IMR-90 (cell line): ENCODE results near the gene SLC23A3. TPM values are rescaled to one million over a fixed set of nuclear protein-coding genes. Genes with fewer than 3 reads are reported as not detected.

ENCODE experiments used
- ATAC-seq: fragments of 200-7000 bp; cut with Tn5 transposase; 2 replicates; pipeline ENCODE4 v1.9.1; 2020; ENCODE audit warnings: low read depth, mild to moderate bottlenecking, moderate library complexity
- BruUV-seq: library from RNA; stranded (reverse); fragments of 400-500 nt; replicated peaks from 2 replicates; lab custom pipeline; 2021; lab: Mats Ljungman, UMichigan
- CTCF ChIA-PET: fragments of 300-600 bp; formaldehyde crosslinking; extraction: SDS; loops from one replicate; lab custom pipeline; 2021; ENCODE audit warnings: antibody characterized with exemption; lab: Yijun Ruan, JAX
- POLR2A ChIA-PET: fragments of 300-600 bp; sonication (Branson Sonifier 250); formaldehyde crosslinking; loops from one replicate; lab custom pipeline; 2022; ENCODE audit warnings: antibody characterized with exemption; ENCODE audit not compliant: unreplicated experiment; lab: Charles Lee
- DNase-seq: peaks from one replicate; pipeline ENCODE4 v3.0.0; 2013
- H2AFZ ChIP-seq: replicated peaks from 2 replicates; pipeline ENCODE3; 2013; ENCODE audit warnings: low read length, mild to moderate bottlenecking; ENCODE audit not compliant: poor library complexity
- H2AK5ac ChIP-seq: 2 replicates; pipeline ENCODE4 v1.6.1; 2013; ENCODE audit warnings: low read depth, low read length, inconsistent platforms
- H2AK9ac ChIP-seq: replicated peaks from 2 replicates; pipeline ENCODE3; 2013; ENCODE audit warnings: mild to moderate bottlenecking, low read depth, low read length, moderate library complexity; ENCODE audit not compliant: poor library complexity
- H2BK120ac ChIP-seq: 2 replicates; pipeline ENCODE4 v1.6.1; 2013; ENCODE audit warnings: low read depth, low read length, inconsistent platforms
- H2BK15ac ChIP-seq: 3 replicates; pipeline ENCODE4 v1.6.1; 2013; ENCODE audit warnings: low read depth, low read length, inconsistent platforms
- H2BK20ac ChIP-seq: 2 replicates; pipeline ENCODE4 v1.6.1; 2013; ENCODE audit warnings: low read depth, mild to moderate bottlenecking, inconsistent platforms, low read length, moderate library complexity
- H2BK5ac ChIP-seq: 2 replicates; pipeline ENCODE4 v1.6.1; 2013; ENCODE audit warnings: mild to moderate bottlenecking, low read depth, low read length, inconsistent platforms; ENCODE audit not compliant: poor library complexity, severe bottlenecking
- H3K14ac ChIP-seq: replicated peaks from 2 replicates; pipeline ENCODE4 v1.6.1; 2013; ENCODE audit warnings: low read depth, low read length, inconsistent platforms
- H3K18ac ChIP-seq: 2 replicates; pipeline ENCODE4 v1.6.1; 2013; ENCODE audit warnings: low read depth, low read length, control low read depth
- H3K23ac ChIP-seq: 2 replicates; pipeline ENCODE4 v1.6.1; 2013; ENCODE audit warnings: low read depth, low read length, inconsistent platforms
- H3K27ac ChIP-seq: 2 replicates; pipeline ENCODE4 v1.5.1; 2013; ENCODE audit warnings: mild to moderate bottlenecking, control low read depth, low read length; ENCODE audit not compliant: insufficient read depth
- H3K27me3 ChIP-seq: 2 replicates; pipeline ENCODE4 v1.6.1; 2013; ENCODE audit warnings: low read length; ENCODE audit not compliant: control insufficient read depth, insufficient read depth
- H3K36me3 ChIP-seq: 2 replicates; pipeline ENCODE4 v1.6.1; 2013; ENCODE audit warnings: low read length, mixed read lengths; ENCODE audit not compliant: control insufficient read depth, insufficient read depth
- H3K4ac ChIP-seq: 2 replicates; pipeline ENCODE4 v1.6.1; 2013; ENCODE audit warnings: low read depth, low read length, inconsistent platforms
- H3K4me1 ChIP-seq: 2 replicates; pipeline ENCODE4 v1.6.1; 2013; ENCODE audit warnings: low read length, mixed read lengths; ENCODE audit not compliant: control insufficient read depth, insufficient read depth
- H3K4me2 ChIP-seq: 2 replicates; pipeline ENCODE4 v1.6.1; 2013; ENCODE audit warnings: low read depth, mild to moderate bottlenecking, control low read depth, low read length, moderate library complexity
- H3K4me3 ChIP-seq: 2 replicates; pipeline ENCODE4 v1.5.1; 2013; ENCODE audit warnings: low read depth, mild to moderate bottlenecking, control low read depth, low read length, moderate library complexity; ENCODE audit not compliant: insufficient read depth
- H3K56ac ChIP-seq: 2 replicates; pipeline ENCODE4 v1.6.1; 2013; ENCODE audit warnings: low read length, inconsistent platforms; ENCODE audit not compliant: insufficient read depth; ENCODE audit errors: extremely low read depth
- H3K79me1 ChIP-seq, 2 experiments: 2 replicates each; pipeline ENCODE4 v1.6.1; 2013; ENCODE audit warnings: low read length in 2 of 2, inconsistent platforms in 1 of 2, low read depth in 1 of 2
- H3K9ac ChIP-seq: 2 replicates; pipeline ENCODE4 v1.6.1; 2013; ENCODE audit warnings: low read depth, low read length, control low read depth
- H3K9me1 ChIP-seq: 2 replicates; pipeline ENCODE4 v1.6.1; 2013; ENCODE audit warnings: low read length, inconsistent platforms; ENCODE audit not compliant: insufficient read depth
- H3K9me3 ChIP-seq: 2 replicates; pipeline ENCODE4 v1.6.1; 2013; ENCODE audit warnings: low read length; ENCODE audit not compliant: control insufficient read depth, insufficient read depth
- H4K20me1 ChIP-seq: 2 replicates; pipeline ENCODE4 v1.6.1; 2013; ENCODE audit warnings: low read length, inconsistent platforms; ENCODE audit not compliant: insufficient read depth
- H4K5ac ChIP-seq: 2 replicates; pipeline ENCODE4 v1.6.1; 2013; ENCODE audit warnings: mild to moderate bottlenecking, low read depth, low read length, control low read depth
- H4K8ac ChIP-seq, 2 experiments: 2 replicates each; pipeline ENCODE4 v1.6.1; 2013; ENCODE audit warnings: low read depth in 2 of 2, low read length in 2 of 2, control low read depth in 1 of 2, inconsistent platforms in 1 of 2
- H4K91ac ChIP-seq: 2 replicates; pipeline ENCODE4 v1.6.1; 2013; ENCODE audit warnings: low read depth, low read length, inconsistent platforms; ENCODE audit not compliant: insufficient read depth
- CHD1 ChIP-seq: IDR thresholded peaks from 2 replicates; pipeline ENCODE4 v1.6.1; 2012; ENCODE audit warnings: low read depth, low read length, improper control_type of control experiment
- MXI1 ChIP-seq: IDR thresholded peaks from 2 replicates; pipeline ENCODE4 v1.6.1; 2012; ENCODE audit warnings: low read depth, mild to moderate bottlenecking, low read length, moderate library complexity, borderline replicate concordance
- NFE2L2 ChIP-seq: fragments of 150-350 bp; IDR thresholded peaks from 2 replicates; pipeline ENCODE4 v1.6.1; 2016; ENCODE audit warnings: low read depth, mild to moderate bottlenecking, low read length
- POLR2A ChIP-seq: IDR thresholded peaks from 2 replicates; pipeline ENCODE4 v1.6.1; 2012; ENCODE audit warnings: mild to moderate bottlenecking, low read depth, low read length
- RAD21 ChIP-seq: IDR thresholded peaks from 2 replicates; pipeline ENCODE4 v1.6.1; 2012; ENCODE audit warnings: low read length, improper control_type of control experiment
- RCOR1 ChIP-seq: IDR thresholded peaks from 2 replicates; pipeline ENCODE4 v1.6.1; 2012; ENCODE audit warnings: mild to moderate bottlenecking, low read length, improper control_type of control experiment; ENCODE audit not compliant: insufficient replicate concordance
- RFX5 ChIP-seq: IDR thresholded peaks from 2 replicates; pipeline ENCODE4 v1.8.0; 2012; ENCODE audit warnings: low read depth, mild to moderate bottlenecking, low read length, moderate library complexity
- SMC3 ChIP-seq: fragments of 150-350 bp; IDR thresholded peaks from 2 replicates; pipeline ENCODE4 v1.6.1; 2016; ENCODE audit warnings: low read depth, mild to moderate bottlenecking, antibody characterized with exemption, low read length, moderate library complexity
- WGBS, 2 experiments: methylation state at CpG; one replicate each; pipeline versions ENCODE4 v1.1.5 to v1.1.7; 2013; ENCODE audit warnings: missing lambda C conversion rate in 2 of 2; ENCODE audit not compliant: insufficient read length in 1 of 2; ENCODE audit errors: extremely low coverage in 2 of 2; 5-methylcytosine and 5-hydroxymethylcytosine counted together
- dilution Hi-C: fragments of 300-500 bp; cut with HindIII; formaldehyde crosslinking; loops from one replicate; pipeline ENCODE4 v1.14.3; 2018; ENCODE audit warnings: low sequenced_read_pairs; ENCODE audit not compliant: unreplicated experiment
- in situ Hi-C: fragments of 300-500 bp; cut with MboI; formaldehyde crosslinking; loops from 3 replicates; pipeline ENCODE4 v1.14.3; 2019; ENCODE audit warnings: low sequenced_read_pairs, inconsistent platforms, mixed read lengths
- intact Hi-C: fragments of 100-400 bp; cut with micrococcal nuclease; formaldehyde crosslinking; loops from 2 replicates; pipeline ENCODE4 v1.10.0; 2022
- polyA plus RNA-seq, 3 experiments: library from polyadenylated mRNA; depleted of rRNA; stranded (reverse); fragments of >200 nt; gene quantifications; 2 replicates each; pipeline ENCODE4 v1.2.3, GENCODE V29; 2012; ENCODE audit warnings: low replicate concordance in 1 of 3
- total RNA-seq: library from RNA; depleted of rRNA; stranded (reverse); fragments of >200 nt; gene quantifications from 2 replicates; pipeline ENCODE4 v1.2.3, GENCODE V29; 2012
- TF ChIP-seq, protein P1 (sequence below): fragments of 150-350 bp; IDR thresholded peaks from 2 replicates; pipeline ENCODE4 v1.6.1; 2017; ENCODE audit warnings: mild to moderate bottlenecking, antibody characterized with exemption, low read length, low read depth
- TF ChIP-seq, protein P2 (sequence below): conservative IDR thresholded peaks from 2 replicates; pipeline ENCODE4 v1.5.1; 2012; ENCODE audit warnings: mild to moderate bottlenecking, low read depth, low read length, improper control_type of control experiment

Gene SLC23A3
- total and polyA plus RNA-seq, 2 of the 4 experiments (the other 2 are of a cell fraction) = 0.18 to 0.65 TPM

DNA sequence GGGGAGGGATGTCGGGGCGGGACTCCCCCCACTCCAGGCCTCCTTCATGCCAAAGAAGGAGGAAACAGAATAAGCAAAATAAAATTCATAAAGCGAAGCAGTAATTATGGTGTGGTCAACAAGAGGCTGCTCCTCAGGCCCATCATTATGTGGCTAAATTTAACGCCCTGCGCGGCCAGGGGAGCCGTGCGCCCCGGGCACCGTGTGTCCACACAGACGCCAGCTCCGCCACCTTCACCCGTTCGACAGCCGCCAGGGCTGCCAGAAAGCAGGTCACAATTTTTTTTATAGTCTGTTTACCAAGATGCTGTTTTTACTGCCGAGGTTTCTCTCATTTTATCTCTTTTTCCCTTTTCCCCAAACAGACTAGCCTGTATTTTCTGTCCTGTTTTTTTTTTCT lies 40.2 kb downstream of the SLC23A3 start:
- Histone ChIP-seq H3K18ac (no peak overlapping the region), H3K9me3 (no peaks in the 10 kb centered on the region), H4K20me1 (no peaks in the 10 kb centered on the region), H3K79me1 (no peaks in the 10 kb centered on the region; a peak in 1 of 4 replicates), H3K4me2 (no peak overlapping the region), H4K5ac (no peak overlapping the region), H2AFZ (no peak overlapping the region), H4K8ac (no peak overlapping the region), H3K9ac (no peak overlapping the region), H2AK9ac (no peak overlapping the region), H3K14ac (no peak overlapping the region), H3K36me3 (no peaks in the 10 kb centered on the region), H3K4ac (no peak overlapping the region), H3K9me1 (peaks cover 6% of the 10 kb centered on the region), H2BK120ac (no peak overlapping the region), H3K56ac (no peak overlapping the region), H3K4me3 (no peak overlapping the region), H2BK15ac (no peak overlapping the region), H3K27ac (no peak overlapping the region), H2BK5ac (no peak overlapping the region), H3K4me1 (peaks cover 5% of the 10 kb centered on the region), H4K91ac (no peak overlapping the region), H2BK20ac (no peak overlapping the region), H3K27me3 (no peaks in the 10 kb centered on the region), H3K23ac (no peak overlapping the region), H2AK5ac (no peak overlapping the region)
- no peak for ATAC-seq
- CTCF ChIA-PET = interaction anchor here (1.9 kb wide), 1 partner anchor 25 kb away, joined by 4 read pairs; no protein-coding TSS in a partner anchor
- TF ChIP-seq SMC3 (no peak), POLR2A (no peak), NFE2L2 (no peak), RCOR1 (no peak), RFX5 (no peak), CHD1 (no peak), MXI1 (no peak), RAD21 (no peak)
- TF ChIP-seq, protein P1, sequence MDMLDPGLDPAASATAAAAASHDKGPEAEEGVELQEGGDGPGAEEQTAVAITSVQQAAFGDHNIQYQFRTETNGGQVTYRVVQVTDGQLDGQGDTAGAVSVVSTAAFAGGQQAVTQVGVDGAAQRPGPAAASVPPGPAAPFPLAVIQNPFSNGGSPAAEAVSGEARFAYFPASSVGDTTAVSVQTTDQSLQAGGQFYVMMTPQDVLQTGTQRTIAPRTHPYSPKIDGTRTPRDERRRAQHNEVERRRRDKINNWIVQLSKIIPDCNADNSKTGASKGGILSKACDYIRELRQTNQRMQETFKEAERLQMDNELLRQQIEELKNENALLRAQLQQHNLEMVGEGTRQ = no peak
- TF ChIP-seq, protein P2, sequence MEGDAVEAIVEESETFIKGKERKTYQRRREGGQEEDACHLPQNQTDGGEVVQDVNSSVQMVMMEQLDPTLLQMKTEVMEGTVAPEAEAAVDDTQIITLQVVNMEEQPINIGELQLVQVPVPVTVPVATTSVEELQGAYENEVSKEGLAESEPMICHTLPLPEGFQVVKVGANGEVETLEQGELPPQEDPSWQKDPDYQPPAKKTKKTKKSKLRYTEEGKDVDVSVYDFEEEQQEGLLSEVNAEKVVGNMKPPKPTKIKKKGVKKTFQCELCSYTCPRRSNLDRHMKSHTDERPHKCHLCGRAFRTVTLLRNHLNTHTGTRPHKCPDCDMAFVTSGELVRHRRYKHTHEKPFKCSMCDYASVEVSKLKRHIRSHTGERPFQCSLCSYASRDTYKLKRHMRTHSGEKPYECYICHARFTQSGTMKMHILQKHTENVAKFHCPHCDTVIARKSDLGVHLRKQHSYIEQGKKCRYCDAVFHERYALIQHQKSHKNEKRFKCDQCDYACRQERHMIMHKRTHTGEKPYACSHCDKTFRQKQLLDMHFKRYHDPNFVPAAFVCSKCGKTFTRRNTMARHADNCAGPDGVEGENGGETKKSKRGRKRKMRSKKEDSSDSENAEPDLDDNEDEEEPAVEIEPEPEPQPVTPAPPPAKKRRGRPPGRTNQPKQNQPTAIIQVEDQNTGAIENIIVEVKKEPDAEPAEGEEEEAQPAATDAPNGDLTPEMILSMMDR = no peak
- no TSS peak for BruUV-seq
- intact Hi-C loops (no loop called here), dilution Hi-C loops (no loop called here), in situ Hi-C loops (no loop called here)
- POLR2A ChIA-PET = no interaction called here
- 96% methylated on average over 9 of the region's 16 CpGs; no CpG with 5 or more reads in 1 of the 2 experiments for WGBS, 2 experiments
- DNase-seq = no peak
